Activated B cell treated with CpG ODN at 0.5 μM for 24 hours (primary cell): ENCODE measurements around the gene SMAD4. TPM values are rescaled to one million over a fixed set of nuclear protein-coding genes. Genes with fewer than 3 reads are reported as not detected.
A peak's percentile ranks its signal among the peaks of the same experiment; 100 is the strongest.

Source experiments
- ATAC-seq: fragments of 200-7000 bp; cut with Tn5 transposase; one replicate; pipeline ENCODE4 v1.10.0; 2021; ENCODE audit warnings: low read depth, mild to moderate bottlenecking, moderate library complexity
- CTCF ChIA-PET: fragments of 350-600 bp; sonication (Branson Sonifier 250); formaldehyde crosslinking; loops from one replicate; lab custom pipeline; 2021; ENCODE audit warnings: antibody characterized with exemption; lab: Charles Lee
- POLR2A ChIA-PET: fragments of 350-600 bp; sonication (Branson Sonifier 250); formaldehyde crosslinking; loops from one replicate; lab custom pipeline; 2021; ENCODE audit warnings: antibody characterized with exemption; lab: Charles Lee
- DNase-seq: peaks from one replicate; pipeline ENCODE4 v3.0.0; 2022
- H3K27ac Mint-ChIP-seq: one replicate; pipeline ENCODE4 v1.8.0; 2020; ENCODE audit warnings: mixed read lengths
- H3K27me3 Mint-ChIP-seq: one replicate; pipeline ENCODE4 v1.8.0; 2021; ENCODE audit warnings: mixed read lengths
- H3K36me3 Mint-ChIP-seq: one replicate; pipeline ENCODE4 v1.8.0; 2021; ENCODE audit warnings: low read depth, mixed read lengths
- H3K4me1 Mint-ChIP-seq: one replicate; pipeline ENCODE4 v1.8.0; 2021; ENCODE audit warnings: mixed read lengths
- H3K4me3 Mint-ChIP-seq: one replicate; pipeline ENCODE4 v1.8.0; 2020; ENCODE audit warnings: mild to moderate bottlenecking, mixed read lengths
- H3K9me3 Mint-ChIP-seq: one replicate; pipeline ENCODE4 v1.8.0; 2020; ENCODE audit warnings: mixed read lengths
- intact Hi-C: fragments of 100-400 bp; cut with micrococcal nuclease; formaldehyde crosslinking; loops from one replicate; pipeline ENCODE4 v1.15.1; 2024
- total RNA-seq: library from RNA; stranded (reverse); gene quantifications from 2 replicates; pipeline ENCODE4 v1.2.3, GENCODE V29; 2022
- TF ChIP-seq, protein P1 (sequence below): fragments of 200-600 bp; IDR thresholded peaks from one replicate; pipeline ENCODE4 v1.8.0; 2022; ENCODE audit warnings: antibody characterized with exemption, mild to moderate bottlenecking

Gene SMAD4
- total RNA-seq, 1 donor from 2014 or later: 94.9 TPM

DNA sequence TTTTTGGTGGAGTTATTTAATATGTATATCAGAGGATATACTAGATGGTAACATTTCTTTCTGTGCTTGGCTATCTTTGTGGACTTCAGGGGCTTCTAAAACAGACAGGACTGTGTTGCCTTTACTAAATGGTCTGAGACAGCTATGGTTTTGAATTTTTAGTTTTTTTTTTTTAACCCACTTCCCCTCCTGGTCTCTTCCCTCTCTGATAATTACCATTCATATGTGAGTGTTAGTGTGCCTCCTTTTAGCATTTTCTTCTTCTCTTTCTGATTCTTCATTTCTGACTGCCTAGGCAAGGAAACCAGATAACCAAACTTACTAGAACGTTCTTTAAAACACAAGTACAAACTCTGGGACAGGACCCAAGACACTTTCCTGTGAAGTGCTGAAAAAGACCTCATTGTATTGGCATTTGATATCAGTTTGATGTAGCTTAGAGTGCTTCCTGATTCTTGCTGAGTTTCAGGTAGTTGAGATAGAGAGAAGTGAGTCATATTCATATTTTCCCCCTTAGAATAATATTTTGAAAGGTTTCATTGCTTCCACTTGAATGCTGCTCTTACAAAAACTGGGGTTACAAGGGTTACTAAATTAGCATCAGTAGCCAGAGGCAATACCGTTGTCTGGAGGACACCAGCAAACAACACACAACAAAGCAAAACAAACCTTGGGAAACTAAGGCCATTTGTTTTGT lies 52.7 kb downstream of the SMAD4 start:
- TF ChIP-seq, protein P1, sequence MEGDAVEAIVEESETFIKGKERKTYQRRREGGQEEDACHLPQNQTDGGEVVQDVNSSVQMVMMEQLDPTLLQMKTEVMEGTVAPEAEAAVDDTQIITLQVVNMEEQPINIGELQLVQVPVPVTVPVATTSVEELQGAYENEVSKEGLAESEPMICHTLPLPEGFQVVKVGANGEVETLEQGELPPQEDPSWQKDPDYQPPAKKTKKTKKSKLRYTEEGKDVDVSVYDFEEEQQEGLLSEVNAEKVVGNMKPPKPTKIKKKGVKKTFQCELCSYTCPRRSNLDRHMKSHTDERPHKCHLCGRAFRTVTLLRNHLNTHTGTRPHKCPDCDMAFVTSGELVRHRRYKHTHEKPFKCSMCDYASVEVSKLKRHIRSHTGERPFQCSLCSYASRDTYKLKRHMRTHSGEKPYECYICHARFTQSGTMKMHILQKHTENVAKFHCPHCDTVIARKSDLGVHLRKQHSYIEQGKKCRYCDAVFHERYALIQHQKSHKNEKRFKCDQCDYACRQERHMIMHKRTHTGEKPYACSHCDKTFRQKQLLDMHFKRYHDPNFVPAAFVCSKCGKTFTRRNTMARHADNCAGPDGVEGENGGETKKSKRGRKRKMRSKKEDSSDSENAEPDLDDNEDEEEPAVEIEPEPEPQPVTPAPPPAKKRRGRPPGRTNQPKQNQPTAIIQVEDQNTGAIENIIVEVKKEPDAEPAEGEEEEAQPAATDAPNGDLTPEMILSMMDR: no peak
- POLR2A ChIA-PET: no interaction called here
- H3K27me3 Mint-ChIP-seq: no peaks in the 10 kb centered on the region
- ATAC-seq (peak; percentile 68), DNase-seq (no peak)
- peaks cover 83% of the 10 kb centered on the region for H3K36me3 Mint-ChIP-seq
- H3K4me3 Mint-ChIP-seq: peak overlapping the region; percentile 53
- peaks cover 19% of the 10 kb centered on the region for H3K4me1 Mint-ChIP-seq
- H3K27ac Mint-ChIP-seq: peak overlapping the region; percentile 78
- CTCF ChIA-PET: no interaction called here
- no peaks in the 10 kb centered on the region for H3K9me3 Mint-ChIP-seq
- intact Hi-C loops: loop anchor here (1.0 kb wide), 1 partner anchor 8 kb away; no protein-coding TSS in a partner anchor

DNA sequence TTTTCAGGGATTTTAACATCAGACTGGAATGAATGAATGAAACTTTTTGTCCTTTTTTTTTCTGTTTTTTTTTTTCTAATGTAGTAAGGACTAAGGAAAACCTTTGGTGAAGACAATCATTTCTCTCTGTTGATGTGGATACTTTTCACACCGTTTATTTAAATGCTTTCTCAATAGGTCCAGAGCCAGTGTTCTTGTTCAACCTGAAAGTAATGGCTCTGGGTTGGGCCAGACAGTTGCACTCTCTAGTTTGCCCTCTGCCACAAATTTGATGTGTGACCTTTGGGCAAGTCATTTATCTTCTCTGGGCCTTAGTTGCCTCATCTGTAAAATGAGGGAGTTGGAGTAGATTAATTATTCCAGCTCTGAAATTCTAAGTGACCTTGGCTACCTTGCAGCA lies 53.4 kb downstream of the SMAD4 start:
- DNase-seq (no peak), ATAC-seq (no peak)
- no peak overlapping the region for H3K4me3 Mint-ChIP-seq
- intact Hi-C loops: loop anchor here (1.0 kb wide), 1 partner anchor 9 kb away; no protein-coding TSS in a partner anchor
- H3K27ac Mint-ChIP-seq: peak overlapping the region; percentile 78
- TF ChIP-seq, protein P1: no peak
- POLR2A ChIA-PET: no interaction called here
- H3K9me3 Mint-ChIP-seq: peaks cover 4% of the 10 kb centered on the region
- CTCF ChIA-PET: no interaction called here
- H3K4me1 Mint-ChIP-seq: peaks cover 19% of the 10 kb centered on the region
- no peaks in the 10 kb centered on the region for H3K27me3 Mint-ChIP-seq
- peaks cover 81% of the 10 kb centered on the region for H3K36me3 Mint-ChIP-seq

DNA sequence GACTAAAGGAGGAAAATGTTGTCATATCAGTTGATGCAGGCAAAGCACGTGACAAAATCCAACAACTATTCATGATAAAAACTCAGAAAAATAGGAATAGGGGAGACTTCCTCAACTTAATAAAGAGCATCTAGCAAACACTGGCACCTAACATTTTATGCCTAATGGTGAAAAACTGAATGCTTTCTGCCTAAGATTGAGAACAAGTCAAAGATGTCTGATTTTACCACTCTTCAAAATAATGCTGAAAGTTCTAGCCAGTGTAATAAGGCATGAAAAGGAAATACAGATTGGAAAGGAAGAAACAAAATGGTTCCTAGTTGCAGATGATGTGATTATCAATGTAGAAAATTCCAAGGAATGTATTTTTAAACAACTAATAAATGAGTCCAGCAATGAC lies 58.4 kb downstream of the SMAD4 start:
- TF ChIP-seq, protein P1: no peak
- CTCF ChIA-PET: no interaction called here
- DNase-seq (no peak), ATAC-seq (no peak)
- H3K27ac Mint-ChIP-seq: no peak overlapping the region
- H3K4me3 Mint-ChIP-seq: no peak overlapping the region
- peaks cover 13% of the 10 kb centered on the region for H3K9me3 Mint-ChIP-seq
- peaks cover under 1% of the 10 kb centered on the region for H3K4me1 Mint-ChIP-seq
- no peaks in the 10 kb centered on the region for H3K27me3 Mint-ChIP-seq
- H3K36me3 Mint-ChIP-seq: peaks cover 38% of the 10 kb centered on the region
- POLR2A ChIA-PET: no interaction called here
- intact Hi-C loops: no loop called here

DNA sequence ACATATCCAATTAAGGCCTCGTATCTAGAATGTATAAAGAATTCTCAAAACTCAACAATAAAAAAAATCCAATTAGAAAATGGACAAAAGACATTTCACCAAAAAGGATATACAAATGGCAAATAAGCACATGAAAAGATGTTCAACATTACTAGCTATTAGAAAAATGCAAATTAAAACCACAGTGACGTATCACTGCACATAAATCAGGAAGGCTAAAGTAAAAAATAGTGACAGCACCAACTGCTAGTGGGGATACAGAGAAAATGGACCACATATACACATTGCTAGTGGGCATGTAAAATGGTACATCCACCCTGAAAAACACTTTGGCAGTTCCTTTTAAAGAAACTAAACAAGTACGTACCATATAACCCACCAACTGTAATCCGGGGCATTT lies 59.7 kb downstream of the SMAD4 start:
- TF ChIP-seq, protein P1: no peak
- no peak overlapping the region for H3K4me3 Mint-ChIP-seq
- ATAC-seq: no peak
- no peak for DNase-seq
- CTCF ChIA-PET: no interaction called here
- POLR2A ChIA-PET: no interaction called here
- H3K36me3 Mint-ChIP-seq: peaks cover 28% of the 10 kb centered on the region
- H3K9me3 Mint-ChIP-seq: peaks cover 13% of the 10 kb centered on the region
- no peaks in the 10 kb centered on the region for H3K4me1 Mint-ChIP-seq
- no peaks in the 10 kb centered on the region for H3K27me3 Mint-ChIP-seq
- intact Hi-C loops: no loop called here
- H3K27ac Mint-ChIP-seq: no peak overlapping the region

DNA sequence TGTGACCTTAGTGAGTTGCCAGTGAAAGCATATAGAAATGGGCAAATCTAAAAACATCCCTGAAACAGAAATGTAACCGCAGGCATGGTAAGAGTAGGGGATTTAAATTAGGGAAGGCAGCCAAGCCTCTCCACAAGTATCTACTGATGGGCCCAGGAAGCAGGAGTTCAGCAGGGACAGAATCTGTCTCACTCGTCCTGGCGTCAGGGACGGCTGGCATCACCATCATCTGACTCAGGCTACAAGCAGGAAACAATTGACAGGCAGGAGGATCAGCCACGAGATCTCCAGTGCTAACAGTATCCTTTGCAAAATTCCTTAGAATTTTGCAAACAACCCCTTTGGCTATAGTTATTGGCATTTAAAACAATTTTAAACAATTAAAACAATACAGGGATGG lies 61.3 kb downstream of the SMAD4 start:
- DNase-seq: no peak
- POLR2A ChIA-PET: no interaction called here
- Mint-ChIP-seq H3K9me3 (peaks cover 13% of the 10 kb centered on the region), H3K36me3 (peaks cover 14% of the 10 kb centered on the region), H3K27ac (no peak overlapping the region), H3K27me3 (no peaks in the 10 kb centered on the region), H3K4me3 (no peak overlapping the region), H3K4me1 (no peaks in the 10 kb centered on the region)
- ATAC-seq: no peak
- intact Hi-C loops: no loop called here
- CTCF ChIA-PET: no interaction called here
- TF ChIP-seq, protein P1: no peak
